RPMI8226 (cell line): ENCODE data around the gene CCDC185.

Experiments used
- DNase-seq: peaks from one replicate; pipeline ENCODE4 v3.0.0-alpha.2; 2015

CCDC185 gene

GRCh38 chr1:223444411-223444810, 51.2 kb downstream of the CCDC185 start:
- DNase-seq, result no peak
